Measurements from ENCODE around the gene PTPRB.

Gene PTPRB

GRCh38 chr12:70598467-70599193, 38.6 kb downstream of the PTPRB start:
- peak in 12 of 56 donors; percentile 2 to 28 (median 18) for DNase-seq

DNA sequence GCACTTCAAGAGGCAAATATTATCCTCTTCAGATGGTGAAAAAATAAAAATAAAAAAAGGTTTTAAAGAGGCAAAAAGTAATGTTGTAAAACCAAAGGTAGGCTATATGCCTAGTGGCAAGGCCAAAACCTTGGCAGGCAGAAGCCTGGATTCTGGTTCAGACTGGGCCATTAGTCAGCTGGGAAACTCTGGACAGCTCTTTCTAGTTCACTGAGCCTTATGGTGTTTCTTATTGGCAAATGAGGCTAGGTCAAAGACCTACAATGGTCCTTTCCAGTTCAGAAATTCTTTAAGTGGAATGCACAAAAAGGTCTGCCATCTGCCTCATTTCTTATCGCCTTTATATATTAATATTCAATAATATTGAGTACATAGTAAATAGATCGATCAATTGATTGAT, 44.6 kb downstream of the PTPRB start:
- no peak for DNase-seq

DNA sequence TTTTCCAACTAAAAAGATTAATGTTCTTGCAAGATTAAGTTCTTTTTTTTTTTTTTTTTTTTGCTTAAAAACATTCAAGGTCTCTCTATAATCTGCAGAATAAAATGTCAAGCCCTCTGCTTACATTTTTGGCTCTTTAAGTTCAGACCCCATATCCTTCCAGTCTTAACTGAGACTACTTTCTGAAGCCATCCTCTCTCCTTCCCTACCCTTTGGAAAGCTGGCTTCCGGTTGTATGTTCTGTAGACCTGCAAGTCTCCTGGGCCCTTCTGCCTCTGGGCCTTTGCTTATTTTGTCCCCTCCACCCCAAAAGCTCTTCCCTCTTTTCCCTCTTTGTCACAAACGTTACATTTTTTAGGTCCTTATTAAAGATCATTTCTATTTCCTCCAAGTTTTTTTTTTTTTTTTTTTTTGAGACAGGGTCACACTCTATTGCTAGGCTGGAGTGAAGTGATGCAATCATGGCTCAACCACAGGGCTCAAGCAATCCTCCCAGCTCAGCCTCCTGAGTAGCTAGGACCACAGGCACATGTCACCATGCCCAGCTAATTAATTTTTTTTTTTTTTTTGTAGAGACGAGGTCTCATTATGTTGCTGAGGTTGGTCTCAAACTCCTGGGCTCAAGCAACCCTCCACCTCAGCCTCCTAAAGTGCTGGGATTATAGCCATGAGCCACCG, 46.5 kb downstream of the PTPRB start:
- no peak for DNase-seq

DNA sequence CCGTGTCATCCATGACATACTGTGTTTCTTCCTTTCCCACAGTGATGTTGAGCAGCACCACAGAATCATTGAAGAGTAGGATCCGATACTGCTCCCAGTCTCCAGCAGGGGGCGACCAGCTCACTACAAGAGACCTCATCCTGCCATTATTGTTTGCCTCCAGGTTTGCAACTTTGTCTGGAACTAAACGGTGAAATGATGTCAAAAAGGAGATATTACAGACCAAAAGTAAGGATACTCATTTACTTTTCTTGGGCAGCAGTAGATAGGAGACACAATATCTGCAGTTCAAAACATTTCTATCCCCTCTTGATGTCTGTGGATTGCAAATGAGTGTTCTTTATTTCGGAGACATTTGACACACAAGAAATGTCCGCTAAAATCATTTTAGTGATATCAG, 47.2 kb downstream of the PTPRB start:
- peak in 46 of 56 donors; percentile 5 to 81 (median 46) for DNase-seq

DNA sequence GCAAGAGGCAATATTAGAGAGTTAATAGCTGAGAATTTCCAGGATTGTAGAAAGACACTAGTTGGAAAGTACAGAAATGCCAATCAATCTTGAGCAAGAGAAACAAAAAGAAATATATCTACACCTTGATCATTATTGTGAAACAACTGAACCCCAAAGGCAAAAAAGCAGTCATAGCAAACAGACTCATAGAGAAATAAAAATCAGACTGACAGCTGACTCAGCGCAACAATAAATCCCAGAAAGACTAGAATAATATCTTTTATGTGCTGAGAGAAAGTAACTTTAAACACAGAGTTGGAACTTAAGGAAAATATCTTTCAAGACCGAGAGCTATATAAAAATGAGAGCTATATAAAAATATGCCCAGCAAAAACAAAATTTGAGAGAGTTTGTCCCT, 52.9 kb downstream of the PTPRB start:
- no peak for DNase-seq

DNA sequence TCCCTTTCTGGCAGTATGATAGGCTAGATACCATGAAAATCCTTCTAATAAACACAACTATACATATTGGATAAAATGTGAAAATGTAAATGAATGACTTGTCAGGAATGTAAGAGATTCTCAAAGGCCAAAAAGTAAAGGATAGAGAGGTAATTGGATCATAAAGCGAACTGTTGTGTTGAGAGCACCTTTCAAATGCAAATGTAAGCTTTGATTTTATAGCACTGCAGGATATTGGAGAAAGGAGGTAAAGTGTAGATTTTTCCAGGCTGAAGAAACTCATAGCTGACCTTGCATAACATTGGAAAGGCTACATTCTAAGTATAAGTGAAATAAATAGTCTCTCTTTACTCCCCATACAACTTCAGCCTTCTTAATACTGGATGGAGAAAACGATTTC, 54.0 kb downstream of the PTPRB start:
- no peak for DNase-seq

GRCh38 chr12:70581208-70581607, 56.0 kb downstream of the PTPRB start:
- no peak for DNase-seq

- no peak for DNase-seq
These were observed 60.0 kb downstream of the PTPRB start for GRCh38 chr12:70577283-70577634.

GRCh38 chr12:70576341-70577282, 60.6 kb downstream of the PTPRB start:
- DNase-seq, result peak in 7 of 56 donors; percentile 0 to 60 (median 23)

DNA sequence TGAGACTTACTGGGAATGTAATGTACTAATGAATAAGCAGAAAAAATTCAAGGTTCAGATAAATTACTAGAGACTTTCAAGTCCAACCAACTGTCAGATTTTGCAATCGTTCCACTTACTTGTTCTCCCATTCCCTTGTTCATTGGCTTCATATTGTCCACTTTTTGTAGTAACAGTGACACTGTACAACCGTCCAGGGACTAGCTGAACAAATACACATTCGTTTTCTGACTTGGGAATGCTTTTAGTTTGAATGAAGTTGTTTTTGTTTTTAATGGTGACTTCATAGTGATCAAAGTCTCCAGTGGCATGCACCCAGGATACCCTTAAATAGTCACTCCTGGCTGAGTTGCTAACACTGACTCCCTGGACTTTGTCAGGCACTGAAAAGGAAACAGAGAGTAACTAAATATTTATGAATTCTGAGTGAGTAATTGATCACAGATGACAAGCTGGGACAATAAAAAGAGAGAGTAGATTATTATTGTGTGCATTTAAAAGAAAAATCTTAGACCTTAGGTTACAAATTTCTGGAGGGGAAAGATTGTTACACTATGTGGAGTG, 65.4 kb downstream of the PTPRB start:
- no peak for DNase-seq

- DNase-seq, result no peak
These were observed 66.2 kb downstream of the PTPRB start for GRCh38 chr12:70571029-70571428.

DNA sequence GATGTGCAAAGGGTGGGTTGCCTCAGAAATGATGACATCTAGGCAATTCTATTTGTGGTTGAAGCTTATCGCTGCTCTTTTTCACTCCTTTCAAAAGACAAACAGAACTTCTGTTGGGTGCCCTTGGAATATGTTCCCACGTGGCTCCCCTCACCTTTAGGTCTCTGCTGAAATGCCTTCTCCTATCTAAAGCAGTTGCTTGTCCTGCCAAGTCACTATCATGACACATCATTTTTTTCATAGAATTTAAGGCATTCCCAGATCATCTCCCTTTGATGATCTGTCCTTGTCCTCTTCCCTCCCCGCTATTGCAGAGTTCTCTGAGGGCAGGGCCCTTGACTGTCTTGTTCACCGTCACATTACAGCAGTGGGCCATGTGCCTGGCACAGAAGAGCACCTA, 75.7 kb downstream of the PTPRB start:
- no peak for DNase-seq

GRCh38 chr12:70560671-70561070, 76.6 kb downstream of the PTPRB start:
- DNase-seq, result no peak

GRCh38 chr12:70559390-70559789, 77.8 kb downstream of the PTPRB start:
- DNase-seq, result no peak

DNA sequence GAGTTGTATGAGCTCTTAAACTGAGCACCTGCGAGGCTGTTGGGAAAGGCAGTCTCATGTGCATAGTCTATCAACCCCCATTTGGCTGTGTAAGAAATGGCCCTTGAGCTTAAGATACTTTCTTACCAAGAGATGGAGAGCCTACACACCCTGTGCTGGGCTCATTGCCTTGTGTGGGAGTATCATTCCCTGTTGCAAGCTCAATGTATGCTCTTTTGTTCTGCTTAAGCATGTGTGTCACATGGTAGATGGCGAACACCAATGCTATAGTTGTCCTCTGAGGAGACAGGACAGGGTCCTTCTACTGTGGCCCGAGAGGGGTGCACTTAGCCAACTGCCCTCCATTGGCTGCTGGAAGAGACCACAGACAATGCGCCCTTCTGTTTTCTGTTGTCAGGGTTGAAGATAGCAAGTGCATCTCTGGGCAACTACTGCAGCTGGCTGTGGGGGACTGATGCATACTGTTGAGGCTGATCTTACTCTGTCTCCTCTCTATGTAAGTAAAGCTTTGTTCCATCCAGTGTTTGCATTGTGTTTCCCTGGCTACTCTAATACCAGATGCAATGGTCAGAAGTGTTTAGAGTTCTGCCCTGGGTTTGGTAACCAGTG, 79.5 kb downstream of the PTPRB start:
- peak in 54 of 56 donors; percentile 27 to 96 (median 84) for DNase-seq

DNA sequence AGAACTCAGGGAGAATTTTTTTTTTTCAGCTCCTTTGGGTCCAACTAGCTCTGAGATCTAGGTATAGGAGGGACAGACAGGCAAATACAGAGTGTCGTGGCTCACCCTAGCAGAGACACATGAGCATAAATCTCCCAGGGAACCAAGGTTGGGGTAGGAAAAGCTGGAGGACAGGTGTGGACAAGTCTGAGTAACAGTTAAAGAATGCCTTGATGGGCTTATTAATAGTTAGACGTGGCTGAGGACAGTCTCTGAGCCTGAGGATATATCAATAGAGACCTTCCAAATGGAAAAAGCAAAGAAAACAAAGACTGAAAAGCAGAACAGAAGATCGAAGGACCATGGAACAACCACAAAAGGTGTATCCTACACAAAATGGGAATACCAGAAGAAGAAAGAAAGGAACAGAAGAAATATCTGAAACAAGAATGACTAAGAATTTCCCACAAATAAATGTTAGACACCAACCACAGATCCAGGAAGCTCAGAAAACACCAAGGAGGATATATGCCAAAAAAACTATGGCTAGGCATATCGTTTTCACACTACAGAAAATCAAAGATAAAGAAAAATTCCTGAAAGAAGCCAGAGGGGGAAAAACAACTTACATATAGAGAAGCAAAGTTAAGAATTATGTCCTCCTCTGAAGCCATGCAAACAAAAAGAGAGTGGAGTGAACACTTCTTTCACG, 80.9 kb downstream of the PTPRB start:
- no peak for DNase-seq

DNA sequence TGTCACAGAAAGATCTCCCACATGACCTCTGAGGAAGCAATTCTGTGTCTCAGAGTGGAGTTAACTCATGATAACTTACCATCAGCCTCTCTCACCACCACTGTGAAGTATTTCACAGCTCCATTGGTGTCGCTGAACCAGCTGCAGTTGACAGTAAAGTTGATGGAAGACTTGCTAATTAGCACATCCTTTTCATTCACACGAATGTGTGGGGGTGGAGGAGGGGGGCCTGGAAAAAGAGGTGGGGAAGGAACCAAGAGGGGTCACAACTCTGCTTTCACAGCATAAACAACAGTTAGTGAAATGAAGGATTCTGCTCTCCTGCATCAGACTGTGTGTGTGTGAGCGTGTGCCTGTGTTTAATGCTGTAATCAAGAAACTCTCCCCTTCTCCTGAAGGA, 82.1 kb downstream of the PTPRB start:
- no peak for DNase-seq

- no peak for DNase-seq
These were observed 83.8 kb downstream of the PTPRB start for GRCh38 chr12:70553391-70553859.

GRCh38 chr12:70551731-70552130, 85.5 kb downstream of the PTPRB start:
- no peak for DNase-seq

DNA sequence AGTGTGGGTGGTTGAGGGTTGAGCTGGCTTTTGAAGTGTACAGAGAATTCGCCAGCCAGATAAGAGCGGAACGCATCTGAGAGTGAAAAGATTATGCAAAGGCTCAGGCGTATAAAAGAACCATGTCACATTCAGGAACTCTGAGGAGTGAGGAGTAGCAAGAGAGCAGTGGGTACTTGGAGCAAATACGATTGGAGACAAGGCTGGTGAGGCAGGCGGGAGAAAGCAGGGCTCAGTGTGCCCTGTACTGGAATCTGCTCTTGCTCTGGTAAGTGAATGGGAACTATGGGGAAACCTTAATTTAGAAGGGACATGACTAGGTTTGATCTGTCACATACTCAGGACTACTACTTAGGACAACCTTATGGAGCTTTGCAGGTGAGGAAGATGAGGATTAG, 87.0 kb downstream of the PTPRB start:
- no peak for DNase-seq

All from nucleus accumbens (tissue), 56 donors.